GM19328 (cell line): ENCODE data around the gene CDK18.

ENCODE experiments used
- ATAC-seq: cut with Tn5 transposase; IDR thresholded peaks from one replicate; pipeline ENCODE4 v1.9.1; 2021; ENCODE audit warnings: mild to moderate bottlenecking, moderate library complexity; ENCODE audit not compliant: unreplicated experiment

The CDK18 gene

DNA sequence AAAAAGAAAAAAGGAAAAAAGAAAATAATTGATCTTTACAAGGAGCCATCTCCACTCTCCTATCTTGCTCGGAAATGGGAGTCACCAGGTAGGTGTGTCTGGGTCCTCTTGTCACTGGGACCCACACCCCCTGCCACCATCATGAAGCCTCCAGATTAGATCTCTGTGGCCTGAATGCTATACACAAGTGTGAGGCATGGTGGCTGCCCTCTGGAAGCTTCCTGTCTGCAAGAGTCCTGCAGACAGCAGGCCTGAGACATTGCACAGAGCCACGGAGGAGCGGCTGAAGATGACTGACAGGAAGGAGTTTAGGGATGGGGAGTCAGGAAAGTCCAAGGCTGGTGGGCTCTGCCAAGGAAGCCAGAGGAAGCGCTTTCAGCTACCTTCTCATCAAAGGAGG, 16.2 kb downstream of the CDK18 start:
- no peak for ATAC-seq

DNA sequence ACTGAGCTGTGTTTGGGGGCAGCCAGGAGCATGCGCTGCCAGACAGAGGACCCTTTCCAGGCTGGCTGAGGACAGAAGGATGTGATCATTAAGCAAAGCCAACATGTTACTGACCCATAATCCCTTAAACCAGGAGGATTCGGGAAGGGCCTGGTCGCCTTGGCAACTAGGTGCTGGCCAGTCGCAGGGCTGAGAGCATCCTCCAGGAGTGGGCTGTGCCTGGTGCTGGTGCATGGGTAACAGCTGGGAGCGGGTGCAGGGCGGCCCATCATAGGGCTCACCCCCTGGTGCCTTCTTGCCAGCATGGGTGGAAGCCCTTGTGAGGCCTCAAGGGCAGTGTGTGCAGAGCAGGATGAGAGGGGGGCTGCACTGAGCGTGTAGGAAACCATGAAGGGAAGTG, 17.2 kb downstream of the CDK18 start:
- ATAC-seq: no peak

GRCh38 chr1:205522692-205523091, 18.2 kb downstream of the CDK18 start:
- no peak for ATAC-seq

DNA sequence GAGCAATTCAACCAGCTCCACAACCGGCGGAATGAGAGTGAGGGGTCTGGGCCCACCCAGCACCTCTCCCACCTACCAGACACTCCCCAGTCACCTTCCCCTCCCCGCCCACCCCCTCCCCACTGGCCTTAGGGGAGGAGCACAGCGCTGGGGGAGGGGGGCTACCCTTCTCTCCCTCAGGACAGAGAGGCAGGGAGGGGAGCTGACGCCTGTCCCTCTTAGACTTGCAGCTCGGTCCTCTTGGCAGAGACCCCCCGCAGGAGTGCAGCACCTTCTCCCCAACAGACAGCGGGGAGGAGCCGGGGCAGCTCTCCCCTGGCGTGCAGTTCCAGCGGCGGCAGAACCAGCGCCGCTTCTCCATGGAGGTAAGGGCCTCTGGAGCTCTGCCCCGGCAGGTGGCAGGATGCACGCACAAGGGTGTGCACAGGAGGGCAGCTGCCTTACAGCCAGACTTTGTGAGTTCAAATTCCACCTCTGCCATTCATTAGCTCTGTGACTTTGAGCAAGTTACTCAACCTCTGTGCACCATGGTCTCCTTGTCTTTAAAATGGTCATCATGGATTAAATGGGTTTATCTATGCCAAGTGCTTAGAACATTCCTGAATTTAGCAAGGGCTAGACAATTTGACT, 18.9 kb downstream of the CDK18 start:
- ATAC-seq: no peak

GRCh38 chr1:205523891-205524793, 19.7 kb downstream of the CDK18 start:
- no peak for ATAC-seq

- no peak for ATAC-seq
Observed at GRCh38 chr1:205524794-205525101, 20.3 kb downstream of the CDK18 start.

DNA sequence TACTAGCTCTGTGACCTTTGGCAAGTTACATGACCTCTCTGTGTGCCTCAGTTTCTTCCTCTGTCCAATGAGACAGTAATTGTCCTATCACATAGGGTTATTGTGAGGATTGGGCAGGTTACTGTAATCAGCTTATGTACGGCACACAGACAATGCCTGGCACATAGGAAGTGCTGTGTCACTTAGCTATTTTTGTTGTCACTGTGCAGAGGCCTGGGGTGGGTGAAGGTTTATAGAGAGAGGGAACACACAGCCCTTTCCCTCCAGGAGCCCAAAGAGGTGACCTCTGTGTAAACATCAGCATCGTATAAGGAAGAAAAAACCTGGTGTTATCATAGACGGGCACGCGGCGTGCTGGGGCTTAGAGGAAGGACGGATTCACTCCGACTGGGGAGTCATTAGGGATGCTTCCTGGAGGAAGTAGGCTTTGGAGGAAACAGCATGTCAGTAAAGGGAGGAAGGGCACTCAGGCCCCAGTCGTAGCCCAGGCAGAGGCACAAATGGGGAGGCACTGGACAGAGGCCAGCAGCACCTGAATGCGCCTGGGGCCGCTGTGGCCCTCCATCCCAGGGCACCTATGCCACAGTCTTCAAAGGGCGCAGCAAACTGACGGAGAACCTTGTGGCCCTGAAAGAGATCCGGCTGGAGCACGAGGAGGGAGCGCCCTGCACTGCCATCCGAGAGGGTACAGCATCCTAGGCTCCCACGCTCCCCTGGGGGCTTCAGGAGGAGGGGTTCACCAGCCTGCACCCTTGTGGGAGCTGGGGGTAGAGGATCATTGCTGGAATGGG, 21.2 kb downstream of the CDK18 start:
- no peak for ATAC-seq

DNA sequence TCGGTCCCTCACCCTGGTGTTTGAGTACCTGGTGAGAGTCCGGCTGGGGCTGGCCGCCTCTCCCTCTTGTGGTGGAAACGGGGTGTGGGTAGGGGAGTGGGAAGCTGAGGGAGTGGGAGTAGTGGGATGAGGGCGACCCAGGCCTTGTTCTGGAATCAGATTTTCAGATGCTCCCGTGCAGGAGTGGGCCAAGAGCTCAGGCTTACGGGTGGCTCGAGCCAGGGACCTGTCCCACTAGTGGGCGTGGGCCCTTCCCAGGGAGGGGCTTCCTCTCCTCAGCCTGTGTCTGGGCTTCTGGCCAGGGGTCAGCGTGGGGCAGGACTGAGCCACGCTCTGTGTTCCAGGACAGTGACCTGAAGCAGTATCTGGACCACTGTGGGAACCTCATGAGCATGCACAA, 22.0 kb downstream of the CDK18 start:
- no peak for ATAC-seq

GRCh38 chr1:205527931-205528330, 23.5 kb downstream of the CDK18 start:
- no peak for ATAC-seq

DNA sequence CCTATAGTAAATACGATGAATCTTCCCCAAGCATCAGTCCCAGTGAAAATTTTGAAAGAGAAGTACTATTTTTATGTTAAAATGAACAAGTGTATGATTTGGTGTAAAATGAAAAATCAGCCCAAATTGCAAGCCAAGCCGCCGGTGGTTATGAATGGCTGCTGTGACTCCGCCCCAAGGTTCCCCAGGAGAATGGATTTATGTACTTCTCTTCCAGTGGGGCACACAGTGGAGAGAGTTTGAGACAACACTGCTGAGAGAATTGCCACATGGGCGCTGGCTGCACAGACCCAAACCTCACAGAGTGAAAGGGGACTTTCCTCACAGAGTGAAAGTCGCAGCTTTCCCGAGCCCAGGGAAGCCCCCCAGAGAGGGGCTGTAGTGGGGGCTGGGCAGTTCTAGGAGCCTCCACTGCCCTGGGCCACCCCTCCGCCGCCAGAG, 24.0 kb downstream of the CDK18 start:
- ATAC-seq: no peak

DNA sequence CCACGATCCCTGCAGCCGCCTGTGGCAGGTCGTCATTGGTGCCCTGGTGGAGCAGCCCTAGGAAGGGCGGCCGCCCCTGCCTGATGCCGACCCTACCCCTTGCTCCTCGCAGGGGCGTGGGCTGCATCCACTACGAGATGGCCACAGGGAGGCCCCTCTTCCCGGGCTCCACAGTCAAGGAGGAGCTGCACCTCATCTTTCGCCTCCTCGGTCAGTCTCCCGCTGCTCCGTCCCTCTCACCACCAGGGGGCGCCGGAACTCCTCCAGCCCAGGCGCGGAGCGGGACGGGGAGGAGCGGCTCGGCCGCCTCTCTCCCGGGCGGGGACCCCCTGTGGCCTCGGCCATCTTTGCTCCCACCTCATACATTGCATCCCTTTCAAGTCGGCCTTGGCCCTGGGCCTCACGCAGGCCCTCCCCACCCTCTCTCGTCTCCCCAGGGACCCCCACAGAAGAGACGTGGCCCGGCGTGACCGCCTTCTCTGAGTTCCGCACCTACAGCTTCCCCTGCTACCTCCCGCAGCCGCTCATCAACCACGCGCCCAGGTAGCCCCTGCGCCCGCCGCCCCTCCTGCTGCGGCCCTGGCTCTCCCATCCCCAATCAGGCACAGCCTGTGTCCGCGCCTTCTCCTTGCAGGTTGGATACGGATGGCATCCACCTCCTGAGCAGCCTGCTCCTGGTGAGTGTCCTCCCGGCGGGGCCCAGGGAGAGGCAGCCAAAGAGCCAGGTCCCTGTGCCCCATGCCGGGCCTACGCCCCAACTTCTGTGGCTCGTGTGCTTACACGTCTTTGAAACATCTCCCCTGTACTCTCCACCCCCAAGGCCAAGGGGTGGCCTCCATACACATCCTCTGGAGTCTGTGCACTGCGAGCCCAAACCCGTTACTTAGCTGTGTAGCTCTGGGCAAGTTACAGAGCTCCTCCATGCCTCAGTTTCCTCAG, 24.7 kb downstream of the CDK18 start:
- ATAC-seq: no peak

DNA sequence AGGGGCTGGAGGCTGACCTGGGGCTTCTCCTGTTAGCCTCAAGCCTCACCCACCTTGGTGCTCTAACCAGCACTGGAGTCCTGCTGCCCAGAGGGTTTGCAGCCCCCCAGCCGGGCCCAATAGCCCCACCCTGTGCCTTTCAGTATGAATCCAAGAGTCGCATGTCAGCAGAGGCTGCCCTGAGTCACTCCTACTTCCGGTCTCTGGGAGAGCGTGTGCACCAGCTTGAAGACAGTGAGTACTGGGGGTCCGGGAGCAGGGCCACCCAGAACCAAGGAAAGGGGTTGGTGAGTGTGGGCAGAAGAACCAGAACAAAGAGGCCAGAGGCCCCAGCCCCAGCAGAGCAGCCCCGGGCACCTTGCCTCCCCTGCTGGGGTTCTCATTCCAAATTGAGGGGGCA, 25.6 kb downstream of the CDK18 start:
- no peak for ATAC-seq

DNA sequence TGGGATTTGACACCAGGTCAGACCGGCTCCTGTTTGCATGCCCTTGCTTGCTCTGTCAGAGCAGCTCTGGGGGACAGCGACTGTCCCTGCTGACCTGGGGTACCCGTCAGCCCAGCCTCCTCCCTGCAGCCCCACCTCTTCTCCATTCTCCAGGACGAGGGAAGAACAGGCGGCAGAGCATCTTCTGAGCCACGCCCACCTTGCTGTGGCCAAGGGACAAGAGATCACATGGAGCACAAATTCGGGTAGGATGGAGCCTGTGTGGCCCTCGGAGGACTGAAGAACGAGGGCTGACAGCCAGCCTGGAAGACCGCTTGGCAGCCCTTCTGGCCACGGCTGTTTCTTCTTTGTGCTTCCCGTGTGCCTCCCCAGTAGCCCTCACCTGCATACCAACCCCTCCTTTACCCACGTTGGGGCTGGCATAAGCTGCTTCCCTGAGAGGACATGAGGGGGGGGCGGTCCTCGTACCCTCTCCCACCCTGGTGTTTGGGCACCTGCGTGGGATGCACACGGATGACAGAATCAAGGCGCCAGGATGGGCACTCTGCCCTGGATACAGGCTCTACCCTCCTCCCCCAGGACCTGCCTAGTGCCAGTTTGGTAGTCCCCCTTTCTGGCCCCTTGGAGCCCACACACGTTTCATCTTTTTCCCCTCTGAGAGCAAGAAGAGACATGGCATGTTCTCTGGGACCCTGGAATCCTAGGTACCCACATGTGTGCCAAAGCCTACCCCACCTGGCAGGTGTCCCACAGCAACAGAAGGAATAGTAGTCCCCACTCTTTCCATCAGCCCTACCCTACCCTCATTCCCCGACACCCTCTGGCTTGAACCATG, 26.9 kb downstream of the CDK18 start:
- ATAC-seq: no peak

DNA sequence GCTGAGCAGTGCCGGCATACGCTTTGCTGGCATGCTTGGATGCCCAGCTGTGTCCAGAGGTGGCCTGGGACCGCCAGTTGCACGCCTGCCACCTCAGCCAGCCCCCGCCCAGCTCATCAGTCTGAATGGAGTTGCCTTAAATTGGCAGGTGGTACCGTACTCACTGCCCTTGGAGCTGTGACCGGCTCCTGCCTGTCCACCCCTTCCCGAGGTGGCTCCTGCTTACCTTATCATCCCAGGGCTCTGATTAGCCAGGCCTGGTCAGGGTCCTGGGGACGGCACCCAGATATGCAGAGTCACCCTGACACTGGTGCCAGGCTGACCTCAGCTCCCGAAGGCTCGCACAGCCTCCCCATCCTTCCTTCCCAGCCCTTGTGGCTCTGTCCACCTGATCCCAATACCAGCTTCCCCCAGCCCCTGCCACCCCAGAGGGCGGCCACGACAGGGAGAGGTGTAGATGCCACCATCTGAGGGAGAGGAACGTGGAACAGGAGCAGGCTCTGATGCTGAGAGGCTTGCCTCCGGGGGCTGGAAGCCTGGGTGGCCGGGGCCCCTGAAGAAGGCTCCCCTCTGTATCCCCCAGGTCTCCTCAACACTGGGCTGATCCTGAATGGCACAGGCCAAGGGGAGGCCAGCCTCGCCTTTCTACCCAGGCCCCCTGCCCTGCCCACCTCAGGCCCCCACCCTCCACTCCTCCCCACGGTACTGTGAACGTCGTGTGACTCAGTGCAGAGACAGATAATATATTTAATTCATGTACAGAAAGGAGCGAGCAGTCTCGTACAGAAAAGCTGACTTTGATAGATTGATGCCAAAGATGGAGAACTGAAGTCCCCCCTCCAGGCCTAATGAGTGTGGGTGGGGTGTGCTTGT, 27.8 kb downstream of the CDK18 start:
- ATAC-seq: no peak

- no peak for ATAC-seq
Observed at GRCh38 chr1:205532996-205533735, 28.7 kb downstream of the CDK18 start.

- ATAC-seq: no peak
Observed at GRCh38 chr1:205533748-205534443, 29.4 kb downstream of the CDK18 start.

GRCh38 chr1:205534444-205534985, 30.0 kb downstream of the CDK18 start:
- ATAC-seq: no peak
